Measurements from ENCODE around the gene PACSIN2. TPM values are rescaled to one million over a fixed set of nuclear protein-coding genes. Genes with fewer than 3 reads are reported as not detected.

Gene PACSIN2
- total and polyA plus RNA-seq, 2 experiments from 2014 or later = 23.5 to 57.3 TPM

DNA sequence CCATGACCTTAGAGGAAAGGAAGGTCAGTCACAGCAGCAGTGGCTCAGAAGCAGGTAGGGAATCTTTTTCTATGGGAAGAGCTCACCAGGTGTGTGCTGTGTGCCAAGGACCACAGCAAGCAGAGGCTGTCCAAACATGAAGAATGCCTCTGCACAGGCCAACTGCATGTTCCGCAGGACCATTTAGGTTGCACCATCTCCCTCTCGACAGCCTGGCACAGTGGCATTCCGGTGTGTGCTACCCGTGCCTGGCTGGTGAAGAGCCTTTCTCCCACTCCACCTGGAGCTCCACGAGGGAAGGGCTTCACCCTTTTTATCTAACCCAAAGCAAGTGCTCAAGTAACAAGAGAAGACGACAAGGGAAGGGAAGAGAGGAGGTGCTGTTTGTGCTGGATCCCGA is 76.5 kb downstream of the PACSIN2 start:
- no peak overlapping the region for H3K27ac ChIP-seq (ENCODE audit: low read depth)
- H3K4me3 Mint-ChIP-seq = no peak overlapping the region

DNA sequence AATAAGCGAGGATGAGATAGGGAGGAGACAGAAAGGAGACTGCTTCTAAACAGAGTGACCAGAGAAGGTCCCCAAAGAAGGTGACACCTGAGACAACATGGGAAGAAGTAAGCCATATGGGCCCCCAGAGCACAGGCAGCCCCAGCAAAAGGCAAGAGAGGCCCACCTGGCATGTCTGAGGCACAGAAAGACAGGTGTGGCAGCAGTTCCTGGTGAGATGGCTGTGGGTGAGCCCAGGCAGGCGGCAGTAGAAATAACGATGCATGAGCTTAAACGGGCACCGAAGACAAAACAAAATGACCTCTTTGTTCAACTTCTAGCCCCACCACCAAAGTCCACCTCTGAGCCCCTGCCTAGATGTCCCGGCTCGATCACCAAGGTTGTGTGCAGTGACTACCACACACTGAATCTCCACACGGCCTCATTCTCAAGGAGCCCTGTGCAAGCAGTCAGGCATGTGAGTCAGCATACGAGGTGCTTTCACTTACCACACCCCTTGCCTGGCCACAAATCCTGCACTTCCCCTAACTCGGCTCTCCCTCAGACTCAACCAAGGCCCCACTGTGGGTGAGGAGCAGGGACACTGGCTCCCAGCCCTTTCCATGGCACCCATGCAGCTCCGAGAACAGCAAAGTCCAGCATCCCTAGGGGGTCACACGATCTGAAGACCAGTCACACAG is 77.6 kb downstream of the PACSIN2 start:
- ATAC-seq = no peak; the same call in 2 of the 3 replicates
- no peak for TF ChIP-seq JUNB (IDR thresholded peaks at IDR 0.05; ENCODE audit: unreplicated experiment)
- no peak for TF ChIP-seq NANOG (IDR thresholded peaks at IDR 0.05; ENCODE audit: borderline replicate concordance)
- TF ChIP-seq, protein P1, sequence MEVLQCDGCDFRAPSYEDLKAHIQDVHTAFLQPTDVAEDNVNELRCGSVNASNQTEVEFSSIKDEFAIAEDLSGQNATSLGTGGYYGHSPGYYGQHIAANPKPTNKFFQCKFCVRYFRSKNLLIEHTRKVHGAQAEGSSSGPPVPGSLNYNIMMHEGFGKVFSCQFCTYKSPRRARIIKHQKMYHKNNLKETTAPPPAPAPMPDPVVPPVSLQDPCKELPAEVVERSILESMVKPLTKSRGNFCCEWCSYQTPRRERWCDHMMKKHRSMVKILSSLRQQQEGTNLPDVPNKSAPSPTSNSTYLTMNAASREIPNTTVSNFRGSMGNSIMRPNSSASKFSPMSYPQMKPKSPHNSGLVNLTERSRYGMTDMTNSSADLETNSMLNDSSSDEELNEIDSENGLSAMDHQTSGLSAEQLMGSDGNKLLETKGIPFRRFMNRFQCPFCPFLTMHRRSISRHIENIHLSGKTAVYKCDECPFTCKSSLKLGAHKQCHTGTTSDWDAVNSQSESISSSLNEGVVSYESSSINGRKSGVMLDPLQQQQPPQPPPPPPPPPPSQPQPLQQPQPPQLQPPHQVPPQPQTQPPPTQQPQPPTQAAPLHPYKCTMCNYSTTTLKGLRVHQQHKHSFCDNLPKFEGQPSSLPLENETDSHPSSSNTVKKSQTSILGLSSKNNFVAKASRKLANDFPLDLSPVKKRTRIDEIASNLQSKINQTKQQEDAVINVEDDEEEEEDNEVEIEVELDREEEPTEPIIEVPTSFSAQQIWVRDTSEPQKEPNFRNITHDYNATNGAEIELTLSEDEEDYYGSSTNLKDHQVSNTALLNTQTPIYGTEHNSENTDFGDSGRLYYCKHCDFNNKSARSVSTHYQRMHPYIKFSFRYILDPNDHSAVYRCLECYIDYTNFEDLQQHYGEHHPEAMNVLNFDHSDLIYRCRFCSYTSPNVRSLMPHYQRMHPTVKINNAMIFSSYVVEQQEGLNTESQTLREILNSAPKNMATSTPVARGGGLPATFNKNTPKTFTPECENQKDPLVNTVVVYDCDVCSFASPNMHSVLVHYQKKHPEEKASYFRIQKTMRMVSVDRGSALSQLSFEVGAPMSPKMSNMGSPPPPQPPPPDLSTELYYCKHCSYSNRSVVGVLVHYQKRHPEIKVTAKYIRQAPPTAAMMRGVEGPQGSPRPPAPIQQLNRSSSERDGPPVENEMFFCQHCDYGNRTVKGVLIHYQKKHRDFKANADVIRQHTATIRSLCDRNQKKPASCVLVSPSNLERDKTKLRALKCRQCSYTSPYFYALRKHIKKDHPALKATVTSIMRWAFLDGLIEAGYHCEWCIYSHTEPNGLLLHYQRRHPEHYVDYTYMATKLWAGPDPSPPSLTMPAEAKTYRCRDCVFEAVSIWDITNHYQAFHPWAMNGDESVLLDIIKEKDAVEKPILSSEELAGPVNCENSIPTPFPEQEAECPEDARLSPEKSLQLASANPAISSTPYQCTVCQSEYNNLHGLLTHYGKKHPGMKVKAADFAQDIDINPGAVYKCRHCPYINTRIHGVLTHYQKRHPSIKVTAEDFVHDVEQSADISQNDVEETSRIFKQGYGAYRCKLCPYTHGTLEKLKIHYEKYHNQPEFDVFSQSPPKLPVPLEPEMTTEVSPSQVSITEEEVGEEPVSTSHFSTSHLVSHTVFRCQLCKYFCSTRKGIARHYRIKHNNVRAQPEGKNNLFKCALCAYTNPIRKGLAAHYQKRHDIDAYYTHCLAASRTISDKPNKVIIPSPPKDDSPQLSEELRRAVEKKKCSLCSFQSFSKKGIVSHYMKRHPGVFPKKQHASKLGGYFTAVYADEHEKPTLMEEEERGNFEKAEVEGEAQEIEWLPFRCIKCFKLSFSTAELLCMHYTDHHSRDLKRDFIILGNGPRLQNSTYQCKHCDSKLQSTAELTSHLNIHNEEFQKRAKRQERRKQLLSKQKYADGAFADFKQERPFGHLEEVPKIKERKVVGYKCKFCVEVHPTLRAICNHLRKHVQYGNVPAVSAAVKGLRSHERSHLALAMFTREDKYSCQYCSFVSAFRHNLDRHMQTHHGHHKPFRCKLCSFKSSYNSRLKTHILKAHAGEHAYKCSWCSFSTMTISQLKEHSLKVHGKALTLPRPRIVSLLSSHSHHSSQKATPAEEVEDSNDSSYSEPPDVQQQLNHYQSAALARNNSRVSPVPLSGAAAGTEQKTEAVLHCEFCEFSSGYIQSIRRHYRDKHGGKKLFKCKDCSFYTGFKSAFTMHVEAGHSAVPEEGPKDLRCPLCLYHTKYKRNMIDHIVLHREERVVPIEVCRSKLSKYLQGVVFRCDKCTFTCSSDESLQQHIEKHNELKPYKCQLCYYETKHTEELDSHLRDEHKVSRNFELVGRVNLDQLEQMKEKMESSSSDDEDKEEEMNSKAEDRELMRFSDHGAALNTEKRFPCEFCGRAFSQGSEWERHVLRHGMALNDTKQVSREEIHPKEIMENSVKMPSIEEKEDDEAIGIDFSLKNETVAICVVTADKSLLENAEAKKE (CRISPR knock-in tag; IDR thresholded peaks at IDR 0.05) = no peak
- TF ChIP-seq CREB1 (CRISPR knock-in tag; IDR thresholded peaks at IDR 0.05; ENCODE audit: low read depth) = no peak
- TF ChIP-seq, protein P2, sequence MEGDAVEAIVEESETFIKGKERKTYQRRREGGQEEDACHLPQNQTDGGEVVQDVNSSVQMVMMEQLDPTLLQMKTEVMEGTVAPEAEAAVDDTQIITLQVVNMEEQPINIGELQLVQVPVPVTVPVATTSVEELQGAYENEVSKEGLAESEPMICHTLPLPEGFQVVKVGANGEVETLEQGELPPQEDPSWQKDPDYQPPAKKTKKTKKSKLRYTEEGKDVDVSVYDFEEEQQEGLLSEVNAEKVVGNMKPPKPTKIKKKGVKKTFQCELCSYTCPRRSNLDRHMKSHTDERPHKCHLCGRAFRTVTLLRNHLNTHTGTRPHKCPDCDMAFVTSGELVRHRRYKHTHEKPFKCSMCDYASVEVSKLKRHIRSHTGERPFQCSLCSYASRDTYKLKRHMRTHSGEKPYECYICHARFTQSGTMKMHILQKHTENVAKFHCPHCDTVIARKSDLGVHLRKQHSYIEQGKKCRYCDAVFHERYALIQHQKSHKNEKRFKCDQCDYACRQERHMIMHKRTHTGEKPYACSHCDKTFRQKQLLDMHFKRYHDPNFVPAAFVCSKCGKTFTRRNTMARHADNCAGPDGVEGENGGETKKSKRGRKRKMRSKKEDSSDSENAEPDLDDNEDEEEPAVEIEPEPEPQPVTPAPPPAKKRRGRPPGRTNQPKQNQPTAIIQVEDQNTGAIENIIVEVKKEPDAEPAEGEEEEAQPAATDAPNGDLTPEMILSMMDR (conservative IDR thresholded peaks at IDR 0.05; ENCODE audit: low read depth in 2 of 2) = no peak
- no peak for TF ChIP-seq POLR2AphosphoS5 (IDR thresholded peaks at IDR 0.05; ENCODE audit: low read depth)
- TF ChIP-seq, protein P3, sequence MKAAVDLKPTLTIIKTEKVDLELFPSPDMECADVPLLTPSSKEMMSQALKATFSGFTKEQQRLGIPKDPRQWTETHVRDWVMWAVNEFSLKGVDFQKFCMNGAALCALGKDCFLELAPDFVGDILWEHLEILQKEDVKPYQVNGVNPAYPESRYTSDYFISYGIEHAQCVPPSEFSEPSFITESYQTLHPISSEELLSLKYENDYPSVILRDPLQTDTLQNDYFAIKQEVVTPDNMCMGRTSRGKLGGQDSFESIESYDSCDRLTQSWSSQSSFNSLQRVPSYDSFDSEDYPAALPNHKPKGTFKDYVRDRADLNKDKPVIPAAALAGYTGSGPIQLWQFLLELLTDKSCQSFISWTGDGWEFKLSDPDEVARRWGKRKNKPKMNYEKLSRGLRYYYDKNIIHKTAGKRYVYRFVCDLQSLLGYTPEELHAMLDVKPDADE (IDR thresholded peaks at IDR 0.05) = no peak

More for the DNA sequence above, 76.5 kb downstream of the PACSIN2 start:
- H3K27ac Mint-ChIP-seq = no peak overlapping the region
- no peak overlapping the region for H2AFZ ChIP-seq
- H3F3A ChIP-seq (replicated peaks; ENCODE audit: low read depth) = no peaks in the 10 kb centered on the region
- H3K36me3 Mint-ChIP-seq (ENCODE audit: low read depth) = no peaks in the 10 kb centered on the region; the same call in 2 of the 3 replicates
- peaks cover 5% of the 10 kb centered on the region for H3K27me3 Mint-ChIP-seq (ENCODE audit: insufficient read depth, low read depth, poor library complexity)
- H3K4me3 ChIP-seq = no peak overlapping the region
- DNase-seq (ENCODE audit: low spot score) = no peak
- peaks cover 47% of the 10 kb centered on the region for H4K20me1 ChIP-seq (replicated peaks; ENCODE audit: insufficient read depth)
- TF ChIP-seq EZH2phosphoT487 (IDR thresholded peaks at IDR 0.05; ENCODE audit: unreplicated experiment) (no peak), STAT1 (IDR thresholded peaks at IDR 0.05; ENCODE audit: unreplicated experiment) (no peak)
- TF ChIP-seq, protein P2 (conservative IDR thresholded peaks at IDR 0.05; ENCODE audit: low read depth in 2 of 2) = no peak
- peaks cover 29% of the 10 kb centered on the region for H3K4me1 ChIP-seq (ENCODE audit: insufficient read depth)
- no peaks in the 10 kb centered on the region for H3K9me2 ChIP-seq (ENCODE audit: insufficient read depth)
- no peak for ATAC-seq
- H3K79me2 ChIP-seq (replicated peaks; ENCODE audit: insufficient read depth) = peaks cover 91% of the 10 kb centered on the region
- no peaks in the 10 kb centered on the region for H3K36me3 ChIP-seq (ENCODE audit: insufficient read depth)
- H3K9me3 Mint-ChIP-seq = no peaks in the 10 kb centered on the region
- peaks cover 49% of the 10 kb centered on the region for H3K4me1 Mint-ChIP-seq
- H3K4me2 ChIP-seq = no peak overlapping the region
- H3K27me3 ChIP-seq (ENCODE audit: insufficient read depth) = no peaks in the 10 kb centered on the region

More for the DNA sequence above, 77.6 kb downstream of the PACSIN2 start:
- peaks cover 49% of the 10 kb centered on the region for H3K4me1 Mint-ChIP-seq
- H3K79me2 ChIP-seq (replicated peaks; ENCODE audit: insufficient read depth) = peaks cover 97% of the 10 kb centered on the region
- no peaks in the 10 kb centered on the region for H3F3A ChIP-seq (replicated peaks; ENCODE audit: low read depth)
- peak overlapping the region; percentile 52; the same call in 1 of the 2 replicates for H3K27ac Mint-ChIP-seq
- H3K27me3 Mint-ChIP-seq (ENCODE audit: insufficient read depth, low read depth, poor library complexity) = peaks cover 5% of the 10 kb centered on the region
- no peak overlapping the region for H3K4me3 ChIP-seq
- H4K20me1 ChIP-seq (replicated peaks; ENCODE audit: insufficient read depth) = peaks cover 54% of the 10 kb centered on the region
- H3K9me3 Mint-ChIP-seq = no peaks in the 10 kb centered on the region
- no peak for DNase-seq (ENCODE audit: low spot score)
- H3K4me3 Mint-ChIP-seq = no peak overlapping the region
- H2AFZ ChIP-seq = no peak overlapping the region
- no peaks in the 10 kb centered on the region for H3K36me3 ChIP-seq (ENCODE audit: insufficient read depth)
- peaks cover 29% of the 10 kb centered on the region for H3K4me1 ChIP-seq (ENCODE audit: insufficient read depth)
- no peaks in the 10 kb centered on the region; the same call in 2 of the 3 replicates for H3K36me3 Mint-ChIP-seq (ENCODE audit: low read depth)
- H3K4me2 ChIP-seq = no peak overlapping the region
- H3K27ac ChIP-seq (ENCODE audit: low read depth) = no peak overlapping the region
- no peaks in the 10 kb centered on the region for H3K9me2 ChIP-seq (ENCODE audit: insufficient read depth)
- H3K27me3 ChIP-seq (ENCODE audit: insufficient read depth) = no peaks in the 10 kb centered on the region

Data from GM23338 (cell line).